ENCODE measurements around the gene PSMD7.

Gene PSMD7

GRCh38 chr16:74296432-74297144 is at the start of gene PSMD7:
PSMD7 (plus strand) TSS chr16:74296814; CDS start chr16:74296915, 101 bp downstream.
- peak; percentile 84 for DNase-seq

DNA sequence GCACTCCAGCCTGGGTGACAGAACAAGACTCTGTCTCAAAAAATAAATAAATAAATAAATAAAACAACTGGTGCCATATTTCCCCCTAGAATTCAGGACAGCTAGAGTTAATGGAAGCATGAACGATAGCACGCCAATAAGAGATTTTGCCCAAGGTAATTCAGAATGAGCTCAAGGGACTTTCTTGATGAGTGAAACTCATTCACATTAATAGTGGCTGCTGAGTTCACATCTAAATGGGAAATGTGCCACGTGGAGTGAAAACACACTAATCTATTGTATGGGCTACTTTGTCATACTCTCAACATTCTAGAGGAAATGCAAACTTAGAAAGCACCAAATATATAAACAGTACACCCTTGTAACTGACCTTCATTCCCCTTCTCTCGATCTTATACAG is 47.4 kb upstream of the PSMD7 start:
- DNase-seq, result no peak

DNA sequence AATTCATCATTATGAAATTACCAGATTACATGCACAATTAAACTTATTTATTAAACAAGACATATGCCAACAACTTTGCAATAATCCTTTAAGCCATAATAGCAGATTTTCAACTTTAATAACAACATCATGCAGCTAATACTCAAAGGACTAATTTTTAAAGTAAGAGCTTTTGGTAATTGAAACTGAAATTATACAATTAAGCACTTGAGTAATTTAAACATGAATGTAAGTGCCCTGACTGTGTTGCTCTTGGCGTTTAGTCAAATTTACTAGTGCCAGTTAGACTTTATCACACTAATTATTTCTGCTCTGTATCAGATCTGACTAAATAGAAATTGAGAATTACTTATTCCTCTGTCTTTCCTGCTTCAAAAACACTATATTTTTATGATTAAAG is 46.8 kb upstream of the PSMD7 start:
- no peak for DNase-seq

GRCh38 chr16:74252329-74252728 is 44.3 kb upstream of the PSMD7 start:
- DNase-seq, result no peak

- DNase-seq, result no peak
These were observed 43.3 kb upstream of the PSMD7 start for GRCh38 chr16:74253161-74253938.

DNA sequence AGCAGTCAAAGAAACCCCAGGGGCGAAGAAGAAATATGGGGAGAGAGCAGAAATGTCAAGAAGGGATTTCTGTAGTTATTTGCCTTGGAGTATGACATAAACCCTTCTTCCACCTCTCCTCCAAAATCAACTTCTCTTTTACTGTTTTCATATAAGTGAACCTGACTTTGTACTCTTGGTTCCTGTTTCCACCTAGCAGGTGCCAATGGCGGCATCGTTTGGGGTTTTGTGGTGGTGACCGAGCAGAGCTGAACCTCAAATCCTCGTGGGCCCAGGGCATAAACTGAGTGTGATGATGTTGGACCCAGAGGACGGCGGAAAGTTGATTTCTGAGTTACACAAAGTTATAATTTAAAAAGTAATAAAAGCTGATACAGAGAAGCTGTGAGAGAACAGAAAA is 39.6 kb upstream of the PSMD7 start:
- no peak for DNase-seq

GRCh38 chr16:74261068-74261467 is 35.5 kb upstream of the PSMD7 start:
- no peak for DNase-seq

- DNase-seq, result no peak
These were observed 31.8 kb upstream of the PSMD7 start for GRCh38 chr16:74264811-74265210.

DNA sequence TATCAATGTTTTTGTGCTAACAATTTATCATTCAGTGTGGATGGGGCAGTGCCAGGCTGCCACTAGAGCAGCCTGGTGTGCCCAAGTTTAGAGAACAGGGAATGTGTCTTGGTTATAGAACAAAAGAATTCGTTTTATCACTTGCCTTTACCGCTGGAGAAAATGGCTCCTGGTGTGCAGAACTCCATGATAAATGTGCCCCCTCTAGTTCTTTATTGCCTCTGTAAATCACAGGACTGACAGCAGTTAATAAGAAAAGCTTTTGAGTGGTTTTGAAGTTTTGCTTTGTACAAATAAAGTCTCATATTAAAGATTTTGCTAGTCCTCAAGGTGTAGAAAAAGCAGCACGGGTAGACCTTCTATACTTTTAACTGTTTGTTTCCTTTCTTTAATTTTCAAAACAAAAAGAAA is 28.2 kb upstream of the PSMD7 start:
- DNase-seq, result no peak

- no peak for DNase-seq
These were observed 24.7 kb upstream of the PSMD7 start for GRCh38 chr16:74271872-74272271.

- no peak for DNase-seq
These were observed 21.5 kb upstream of the PSMD7 start for GRCh38 chr16:74275031-74275636.

- no peak for DNase-seq
These were observed 20.9 kb upstream of the PSMD7 start for GRCh38 chr16:74275711-74276110.

- DNase-seq, result no peak
These were observed 18.6 kb upstream of the PSMD7 start for GRCh38 chr16:74277974-74278373.

GRCh38 chr16:74279266-74279665 is 17.3 kb upstream of the PSMD7 start:
- no peak for DNase-seq

DNA sequence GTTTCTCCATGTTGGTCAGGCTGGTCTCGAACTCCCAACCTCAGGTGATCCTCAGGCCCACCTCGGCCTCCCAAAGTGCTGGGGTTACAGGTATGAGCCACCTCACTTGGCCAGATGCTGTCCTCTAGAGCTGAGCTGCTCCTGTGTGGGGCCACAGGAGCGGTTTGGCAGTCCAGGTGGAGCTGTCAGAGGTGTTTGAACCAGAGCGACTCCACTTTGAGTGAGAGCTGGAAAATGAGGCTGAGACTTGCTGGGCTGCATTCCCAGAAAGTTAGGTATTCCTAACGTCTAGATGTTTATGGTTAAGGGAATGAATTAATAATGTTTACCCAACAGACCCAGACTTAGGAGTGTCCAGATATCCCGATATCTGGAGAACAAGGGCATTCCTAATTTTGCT is 16.8 kb upstream of the PSMD7 start:
- DNase-seq, result no peak

DNA sequence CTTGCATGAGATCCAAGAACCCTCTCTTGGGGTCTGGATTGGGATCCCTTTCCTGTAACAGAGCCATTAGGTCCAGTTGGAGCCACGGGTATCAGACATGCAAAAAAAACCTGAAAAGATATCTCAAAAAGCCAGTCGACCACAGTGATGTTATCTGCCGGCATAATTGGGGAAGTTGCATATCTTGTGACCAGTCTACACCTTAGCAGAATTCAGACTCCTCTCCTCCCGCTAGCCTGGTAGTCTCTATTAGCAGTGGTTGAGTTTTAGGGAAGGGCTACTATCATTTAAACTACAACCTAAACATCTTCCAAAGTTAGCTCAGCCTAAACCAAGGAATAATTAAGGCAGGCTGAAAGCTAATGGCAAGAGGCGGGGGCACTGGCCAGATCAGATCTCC is 16.2 kb upstream of the PSMD7 start:
- no peak for DNase-seq

GRCh38 chr16:74281300-74281699 is 15.3 kb upstream of the PSMD7 start:
- no peak for DNase-seq

- DNase-seq, result no peak
These were observed 12.9 kb upstream of the PSMD7 start for GRCh38 chr16:74283716-74284115.

DNA sequence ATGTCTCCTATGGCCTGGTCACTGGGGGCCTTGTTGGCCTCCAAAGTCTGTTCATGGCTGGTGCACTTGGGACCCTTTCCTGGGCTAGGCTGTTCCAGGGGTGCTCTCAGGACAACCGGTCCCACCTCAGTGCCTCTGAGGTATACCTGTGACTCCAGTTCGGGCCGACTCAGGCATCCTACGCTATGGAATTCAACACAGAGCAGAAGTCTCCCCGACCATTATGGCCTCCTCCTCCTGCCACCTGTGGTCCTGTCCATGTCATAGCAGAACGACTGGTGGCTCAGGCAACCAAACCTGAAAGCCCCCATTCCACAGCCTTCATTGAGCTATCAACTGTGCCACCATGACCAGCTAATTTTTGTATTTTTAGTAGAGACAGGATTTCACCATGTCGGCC is 8.5 kb upstream of the PSMD7 start:
- no peak for DNase-seq

GRCh38 chr16:74290356-74290755 is 6.3 kb upstream of the PSMD7 start:
- DNase-seq, result no peak

DNA sequence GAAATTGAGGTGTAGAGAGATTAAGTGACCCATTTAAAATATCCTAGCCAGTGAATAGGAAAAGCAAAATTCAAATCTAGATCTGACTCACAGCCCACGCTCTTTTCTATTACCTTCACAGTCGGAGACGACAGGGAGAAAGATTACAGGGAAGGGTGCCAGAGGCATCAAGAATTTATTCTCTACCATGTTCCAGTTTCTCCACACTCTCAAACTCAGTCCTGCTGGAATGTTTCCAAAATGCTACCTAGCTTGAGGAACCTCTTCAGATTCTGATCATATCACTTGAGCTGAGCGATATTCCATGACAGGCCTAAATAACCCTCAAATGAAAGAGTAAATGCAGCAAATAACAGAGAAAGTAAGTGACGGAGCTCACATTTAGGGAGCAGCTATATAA is 5.4 kb upstream of the PSMD7 start:
- DNase-seq, result no peak

DNA sequence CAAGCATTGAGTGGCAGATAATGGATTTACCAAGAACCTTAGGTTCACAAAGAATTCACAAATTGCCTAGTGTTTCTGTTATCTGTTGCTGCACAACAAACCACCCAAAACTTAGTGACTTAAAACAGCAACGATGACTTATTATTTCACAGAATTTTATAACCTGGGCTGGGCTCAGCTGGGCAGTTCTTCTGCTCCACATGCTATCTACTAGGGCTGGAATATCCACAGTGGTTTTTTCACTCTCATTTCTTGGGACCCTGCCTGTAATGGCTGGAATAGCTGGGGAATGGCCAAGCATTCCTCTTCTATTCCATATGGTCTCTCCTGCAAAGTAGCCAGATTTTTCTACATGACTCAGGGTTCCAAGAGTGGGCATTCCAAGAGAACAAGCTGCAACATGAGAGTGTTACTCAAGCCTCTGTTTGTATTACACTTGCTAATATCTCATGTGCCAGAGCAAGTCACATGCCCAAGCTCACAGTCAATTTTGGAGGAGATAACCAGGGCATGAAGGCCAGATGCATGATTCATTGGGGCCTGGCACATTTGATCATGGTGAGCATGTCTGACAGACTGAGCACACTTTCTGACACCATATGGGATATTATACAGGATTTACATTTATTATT is 4.9 kb upstream of the PSMD7 start:
- DNase-seq, result no peak

- DNase-seq, result no peak
These were observed 546 bp upstream of the PSMD7 start for GRCh38 chr16:74296104-74296431.

- peak; percentile 25 for DNase-seq
These were observed 591 bp downstream of the PSMD7 start for GRCh38 chr16:74297145-74297665.
